GM18868 (cell line): Measurements from ENCODE around the gene SSC5D.

ENCODE experiments used
- ATAC-seq: cut with Tn5 transposase; IDR thresholded peaks from one replicate; pipeline ENCODE4 v1.9.1; 2021; ENCODE audit warnings: mild to moderate bottlenecking, moderate library complexity; ENCODE audit not compliant: unreplicated experiment

SSC5D gene

DNA sequence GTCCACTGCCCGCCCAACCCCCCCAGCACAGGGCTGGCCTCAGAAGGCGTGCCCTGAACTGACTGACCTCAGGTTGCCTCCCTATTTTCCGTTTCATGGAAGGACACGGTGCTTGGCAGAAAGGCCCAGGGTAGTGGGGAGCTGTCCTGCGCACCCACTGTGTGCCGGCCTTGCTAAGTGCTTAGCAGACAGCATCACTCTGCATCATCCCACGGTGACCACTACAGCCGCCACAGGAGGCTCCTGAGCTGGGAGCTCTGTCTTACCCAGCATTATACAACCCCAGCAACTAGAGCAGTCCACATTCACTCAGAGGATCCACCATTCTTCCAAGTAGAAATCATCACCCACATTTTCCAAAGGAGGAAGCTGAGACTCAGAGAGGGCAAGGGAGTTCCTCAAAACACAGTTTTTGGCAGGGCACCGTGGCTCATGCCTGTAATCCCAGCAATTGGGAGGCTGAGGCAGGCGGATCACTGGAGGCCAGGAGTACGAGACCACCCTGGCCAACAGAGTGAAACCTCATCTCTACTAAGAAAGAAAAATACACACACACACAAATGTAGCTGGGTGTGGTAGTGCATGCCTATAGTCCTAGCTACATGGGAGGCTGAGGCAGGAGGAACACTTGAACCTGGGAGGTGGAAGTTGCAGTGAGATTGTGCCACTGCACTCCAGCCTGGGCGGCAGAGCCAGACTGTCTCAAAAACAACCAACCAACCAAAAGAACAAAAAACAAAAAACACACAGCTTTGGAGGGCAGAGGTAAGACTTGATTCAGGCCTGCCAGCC, 47.1 kb downstream of the SSC5D start:
- no peak for ATAC-seq

GRCh38 chr19:55535965-55536350, 47.7 kb downstream of the SSC5D start:
- ATAC-seq, result no peak

DNA sequence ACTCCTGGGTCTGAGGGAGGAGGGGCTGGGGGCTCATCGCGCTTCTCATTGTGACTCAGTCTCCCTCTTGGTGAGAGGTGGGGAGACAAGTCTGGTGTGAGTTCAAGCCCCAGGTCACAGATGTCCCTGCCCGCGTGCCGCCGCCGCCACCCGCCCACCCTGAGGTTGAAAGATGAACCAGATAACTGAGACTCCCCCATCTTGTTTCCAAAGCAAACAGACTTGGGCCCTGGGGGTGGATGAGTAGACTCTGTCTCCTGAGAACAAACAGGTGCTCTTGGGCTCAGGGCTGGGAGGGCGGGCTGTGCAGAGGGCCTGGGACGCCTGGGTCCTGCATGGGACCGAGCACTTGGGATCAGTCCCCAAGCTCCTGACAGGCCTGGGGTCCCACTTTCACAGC, 48.1 kb downstream of the SSC5D start:
- no peak for ATAC-seq

DNA sequence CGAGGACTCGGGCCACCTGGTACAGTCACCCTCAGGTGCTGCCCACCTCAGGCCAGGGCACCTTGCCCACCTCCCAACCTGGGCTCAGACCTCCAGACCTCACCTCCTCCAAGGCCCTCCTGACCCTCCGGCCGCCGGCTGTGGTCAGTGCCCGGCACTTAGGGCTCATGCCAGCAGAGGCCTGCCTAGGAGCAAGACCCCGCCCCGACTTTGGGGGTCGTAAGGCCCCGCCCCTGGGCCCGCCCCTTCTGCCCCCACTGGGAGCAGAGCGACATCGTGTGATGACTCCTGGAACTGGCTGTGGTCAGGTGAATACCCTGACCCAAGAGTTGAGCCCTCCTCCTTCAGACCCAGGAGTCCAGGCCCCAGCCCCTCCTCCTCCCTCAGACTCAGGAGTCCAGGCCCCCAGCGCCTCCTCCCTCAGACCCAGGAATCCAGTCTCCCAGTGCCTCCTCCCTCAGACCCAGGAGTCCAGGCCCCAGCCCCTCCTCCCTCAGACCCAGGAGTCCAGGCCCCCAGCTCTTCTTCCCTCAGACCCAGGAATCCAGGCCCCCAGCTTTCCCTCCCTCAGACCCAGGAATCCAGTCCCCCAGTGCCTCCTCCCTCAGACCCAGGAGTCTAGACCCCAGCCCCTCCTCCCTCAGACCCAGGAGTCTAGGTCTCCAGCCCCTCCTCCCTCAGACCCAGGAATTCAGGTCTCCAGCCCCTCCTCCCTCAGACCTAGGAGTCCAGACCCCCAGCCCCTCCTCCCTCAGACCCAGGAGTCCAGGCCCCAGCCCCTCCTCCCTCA, 48.9 kb downstream of the SSC5D start, which contains the start of gene SBK2:
TSS of gene SBK2 (minus strand) at position 183 of the 790 bp plus-strand sequence. CDS start 839 bp downstream, outside the sequence.
- ATAC-seq, result no peak

GRCh38 chr19:55537741-55538111, 49.5 kb downstream of the SSC5D start:
- ATAC-seq, result no peak

DNA sequence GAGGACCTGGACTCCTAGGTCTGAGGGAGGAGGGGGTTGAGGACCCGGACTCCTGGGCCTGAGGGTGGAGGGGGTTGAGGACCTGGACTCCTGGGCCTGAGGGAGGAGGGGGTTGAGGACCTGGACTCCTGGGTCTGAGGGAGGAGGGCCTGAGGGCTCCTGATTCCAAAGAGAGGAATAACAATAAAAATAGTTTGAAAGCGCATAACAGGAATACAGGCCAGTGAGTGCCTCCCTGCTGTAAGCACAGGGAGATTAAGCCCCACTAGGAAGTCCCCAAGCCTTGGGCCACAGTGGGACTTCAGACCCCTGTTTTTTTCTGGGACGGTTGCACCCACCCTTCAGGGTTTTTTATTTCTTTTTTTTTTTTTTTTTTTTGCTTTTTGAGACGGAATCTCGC, 49.9 kb downstream of the SSC5D start:
- no peak for ATAC-seq

DNA sequence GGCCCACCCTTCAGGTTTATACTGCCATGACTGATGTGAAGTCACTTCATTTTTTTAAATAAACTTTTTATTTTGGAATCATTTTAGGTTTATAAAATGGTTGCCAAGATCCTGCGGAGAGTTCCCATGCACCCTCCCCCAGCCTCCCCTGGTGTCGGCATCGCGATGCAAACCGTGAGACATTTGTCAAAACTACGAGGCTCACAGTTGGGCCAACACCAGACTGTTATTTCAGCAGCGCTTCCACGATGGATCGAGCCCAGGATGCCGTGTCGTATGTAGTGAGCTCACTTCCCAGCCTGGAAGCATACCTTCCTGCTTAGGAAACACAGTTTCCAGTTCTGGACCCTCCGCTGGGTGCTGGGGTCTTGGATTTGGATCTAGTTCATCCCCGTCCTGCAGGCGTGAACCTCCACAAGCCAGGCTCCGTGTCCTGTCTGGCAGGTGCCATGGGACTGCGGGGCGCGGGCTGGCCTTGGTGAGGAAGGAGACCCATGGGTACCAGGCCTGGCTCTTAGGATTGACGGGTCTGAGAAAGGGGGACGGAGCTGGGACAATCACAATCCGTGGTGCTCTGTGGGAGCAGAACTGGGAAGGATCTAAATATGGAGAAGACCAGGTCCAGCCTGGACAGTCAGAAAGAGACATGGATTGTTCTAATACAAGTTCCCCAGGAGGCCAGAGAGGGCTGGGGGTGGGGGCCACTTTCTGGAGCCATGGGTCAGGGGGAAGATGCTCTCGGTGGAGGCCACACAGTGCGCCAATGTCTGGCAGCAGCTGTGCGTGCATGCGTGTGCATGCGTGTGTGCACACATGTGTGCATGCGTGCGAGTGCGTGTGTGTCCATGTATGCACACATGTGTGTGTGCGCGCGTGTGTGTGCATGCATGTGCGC, 51.1 kb downstream of the SSC5D start:
- no peak for ATAC-seq

DNA sequence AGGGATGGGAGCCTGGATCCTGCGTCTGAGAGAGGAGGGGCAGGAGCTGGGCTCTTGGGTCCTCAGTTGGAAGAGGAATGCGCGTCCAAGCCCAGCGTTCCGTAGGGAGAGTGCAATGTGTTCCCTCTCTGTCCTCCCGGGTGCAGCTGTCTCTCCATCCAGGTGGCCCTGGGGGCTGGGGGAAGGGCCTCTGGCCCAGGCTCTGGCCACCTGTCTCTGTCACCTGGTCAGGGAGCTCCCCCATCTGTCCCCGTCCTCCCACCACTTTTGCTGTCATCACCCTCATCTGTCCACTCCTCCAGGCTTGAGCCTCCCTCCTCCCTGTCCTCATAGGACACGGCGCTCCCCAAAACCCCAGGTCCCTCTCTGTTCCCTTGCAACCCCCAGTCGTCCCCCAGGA, 52.4 kb downstream of the SSC5D start:
- ATAC-seq, result no peak

GRCh38 chr19:55541091-55541490, 52.9 kb downstream of the SSC5D start:
- no peak for ATAC-seq

- no peak for ATAC-seq
These were observed 54.1 kb downstream of the SSC5D start for GRCh38 chr19:55542292-55542855.

DNA sequence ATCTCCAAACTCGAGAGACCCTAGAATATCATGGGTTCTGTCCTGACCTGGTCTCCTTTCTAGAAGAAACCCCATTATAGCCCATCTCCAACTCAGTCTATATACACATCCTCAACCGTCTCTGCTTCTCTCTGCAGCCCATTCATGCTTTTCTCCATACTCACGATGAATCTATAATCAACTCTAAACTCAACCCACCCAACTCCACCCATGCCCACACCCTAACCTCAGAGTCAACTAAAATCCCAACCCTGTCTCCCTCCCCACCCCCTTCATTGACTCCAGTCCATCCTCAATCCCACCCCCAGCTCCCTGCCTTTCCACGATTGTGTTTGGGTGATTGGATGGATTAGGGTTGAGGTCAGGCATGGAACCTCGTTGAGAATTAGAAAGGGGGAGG, 55.3 kb downstream of the SSC5D start:
- no peak for ATAC-seq

GRCh38 chr19:55544014-55544413, 55.8 kb downstream of the SSC5D start:
- no peak for ATAC-seq

GRCh38 chr19:55544776-55545439, 56.7 kb downstream of the SSC5D start:
- ATAC-seq, result no peak

- ATAC-seq, result no peak
These were observed 57.2 kb downstream of the SSC5D start, which contains the start of gene SBK3 for GRCh38 chr19:55545443-55545842. Gene SBK3 (minus strand): TSS chr19:55545543. CDS start chr19:55545543, 0 bp downstream.

DNA sequence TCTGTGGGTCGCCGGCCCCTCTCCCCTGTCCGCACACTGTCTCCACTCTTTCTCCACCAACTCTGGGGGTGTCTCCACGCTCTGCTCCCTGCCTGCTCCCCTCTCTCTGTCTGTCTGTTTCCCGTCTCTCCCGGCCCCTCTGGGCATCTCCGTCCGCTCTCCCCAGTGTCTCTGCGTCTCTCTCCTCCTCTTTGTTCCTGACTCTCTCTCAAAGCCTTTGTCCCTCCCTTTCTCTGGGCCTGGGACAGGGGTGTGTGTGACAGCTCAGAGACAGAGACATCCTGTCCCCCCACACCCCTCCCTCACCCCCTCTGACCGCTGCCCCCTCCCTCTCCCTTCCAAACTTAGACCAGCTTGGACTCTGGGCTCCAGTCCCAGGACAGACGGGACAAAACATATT, 57.8 kb downstream of the SSC5D start:
- ATAC-seq, result no peak

DNA sequence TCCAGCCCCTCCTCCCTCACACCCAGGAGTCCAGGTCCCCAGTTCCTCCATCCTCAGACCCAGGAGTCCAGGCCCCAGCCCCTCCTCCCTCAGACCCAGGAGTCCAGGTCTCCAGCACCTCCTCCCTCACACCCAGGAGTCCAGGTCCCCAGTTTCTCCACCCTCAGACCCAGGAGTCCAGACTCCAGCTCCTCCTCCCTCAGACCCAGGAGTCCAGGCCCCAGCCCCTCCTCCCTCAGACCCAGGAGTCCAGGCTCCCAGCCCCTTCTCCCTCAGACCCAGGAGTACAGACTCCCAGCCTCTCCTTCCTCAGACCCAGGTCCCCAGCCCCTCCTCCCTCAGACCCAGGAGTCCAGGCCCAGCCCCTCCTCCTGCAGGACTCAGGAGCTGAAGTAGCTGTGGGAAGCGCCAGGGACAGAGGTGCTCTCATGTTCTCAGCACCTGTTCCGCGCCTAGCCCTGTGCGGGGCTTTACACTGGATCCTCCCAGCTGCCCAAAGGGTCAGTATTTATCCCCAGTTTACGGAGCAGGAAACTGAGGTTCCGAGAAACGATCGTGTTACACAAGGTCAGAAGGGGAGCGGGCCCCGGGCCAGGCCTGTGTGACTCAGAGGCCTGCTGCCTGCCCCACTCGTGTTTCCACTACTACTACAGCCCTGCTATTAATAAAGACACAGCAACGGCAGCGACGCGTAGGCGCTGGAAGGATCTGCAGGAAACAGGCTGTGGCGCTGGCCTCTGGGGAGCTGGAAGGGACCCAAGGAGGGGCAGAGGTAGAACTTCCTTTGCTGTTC, 58.8 kb downstream of the SSC5D start:
- no peak for ATAC-seq

- ATAC-seq, result no peak
These were observed 61.5 kb downstream of the SSC5D start for GRCh38 chr19:55549500-55550320.

GRCh38 chr19:55550321-55550650, 62.0 kb downstream of the SSC5D start:
- no peak for ATAC-seq

- ATAC-seq, result no peak
These were observed 64.0 kb downstream of the SSC5D start for GRCh38 chr19:55552206-55552605.
